AG08396 (cell line): Measurements from ENCODE around the gene MSN.

ENCODE experiments used
- DNase-seq: peaks from one replicate; pipeline ENCODE4 v3.0.0; 2012; ENCODE audit warnings: low spot score, mixed read lengths

Gene MSN

GRCh38 chrX:65673857-65674203 is 6.4 kb downstream of the MSN start:
- no peak for DNase-seq

- DNase-seq = no peak
These were observed 6.9 kb downstream of the MSN start for GRCh38 chrX:65674204-65674893.

GRCh38 chrX:65677954-65678469 is 10.6 kb downstream of the MSN start:
- peak; percentile 59 for DNase-seq

- no peak for DNase-seq
These were observed 11.7 kb downstream of the MSN start for GRCh38 chrX:65679071-65679540.

GRCh38 chrX:65681810-65682209 is 14.4 kb downstream of the MSN start:
- no peak for DNase-seq

GRCh38 chrX:65685112-65685511 is 17.7 kb downstream of the MSN start:
- no peak for DNase-seq

GRCh38 chrX:65686236-65686635 is 18.8 kb downstream of the MSN start:
- no peak for DNase-seq

GRCh38 chrX:65687367-65687766 is 19.9 kb downstream of the MSN start:
- no peak for DNase-seq

- peak; percentile 30 for DNase-seq
These were observed 21.0 kb downstream of the MSN start for GRCh38 chrX:65688403-65688871.

- no peak for DNase-seq
These were observed 21.9 kb downstream of the MSN start for GRCh38 chrX:65689377-65689776.

GRCh38 chrX:65690057-65690855 is 22.8 kb downstream of the MSN start:
- DNase-seq = peak; percentile 34

- DNase-seq = no peak
These were observed 28.5 kb downstream of the MSN start for GRCh38 chrX:65695849-65696449.

- no peak for DNase-seq
These were observed 29.2 kb downstream of the MSN start for GRCh38 chrX:65696613-65697012.

- no peak for DNase-seq
These were observed 29.8 kb downstream of the MSN start for GRCh38 chrX:65697211-65697641.

GRCh38 chrX:65697915-65698796 is 30.7 kb downstream of the MSN start:
- DNase-seq = no peak

- no peak for DNase-seq
These were observed 35.5 kb downstream of the MSN start for GRCh38 chrX:65702956-65703355.

GRCh38 chrX:65705439-65705838 is 38.0 kb downstream of the MSN start:
- no peak for DNase-seq

- DNase-seq = peak; percentile 47
These were observed 38.8 kb downstream of the MSN start for GRCh38 chrX:65706041-65706828.

- no peak for DNase-seq
These were observed 39.7 kb downstream of the MSN start for GRCh38 chrX:65707151-65707550.

- no peak for DNase-seq
These were observed 44.8 kb downstream of the MSN start for GRCh38 chrX:65712005-65712806.
